GM18507 (cell line): ENCODE measurements around the gene COL25A1.

Experiments used
- DNase-seq: peaks from one replicate; pipeline ENCODE4 v3.0.0; 2011; ENCODE audit warnings: low read depth; ENCODE audit not compliant: insufficient read length; ENCODE audit errors: extremely low spot score
- FAIRE-seq: peaks from 2 replicates; lab custom pipeline; 2011; peaks lifted over from hg19 to GRCh38; lab: Jason Lieb, UNC

Gene COL25A1

GRCh38 chr4:109231331-109231730, 71.1 kb downstream of the COL25A1 start:
- DNase-seq (no peak), FAIRE-seq (no peak)

- FAIRE-seq (no peak), DNase-seq (no peak)
These were observed 73.4 kb downstream of the COL25A1 start for GRCh38 chr4:109229028-109229427.

- FAIRE-seq (no peak), DNase-seq (no peak)
These were observed 84.2 kb downstream of the COL25A1 start for GRCh38 chr4:109218288-109218687.

- FAIRE-seq (no peak), DNase-seq (no peak)
These were observed 86.3 kb downstream of the COL25A1 start for GRCh38 chr4:109216085-109216696.

GRCh38 chr4:109215506-109215905, 87.0 kb downstream of the COL25A1 start:
- DNase-seq (no peak), FAIRE-seq (no peak)

GRCh38 chr4:109214622-109215301, 87.7 kb downstream of the COL25A1 start:
- FAIRE-seq (no peak), DNase-seq (no peak)

- no peak for FAIRE-seq
- DNase-seq: no peak
These were observed 89.4 kb downstream of the COL25A1 start for GRCh38 chr4:109213056-109213455.

- FAIRE-seq (no peak), DNase-seq (no peak)
These were observed 90.8 kb downstream of the COL25A1 start for GRCh38 chr4:109211671-109212070.

- no peak for DNase-seq
- no peak for FAIRE-seq
These were observed 92.8 kb downstream of the COL25A1 start for GRCh38 chr4:109209647-109210046.

GRCh38 chr4:109207898-109208297, 94.6 kb downstream of the COL25A1 start:
- DNase-seq (no peak), FAIRE-seq (no peak)

GRCh38 chr4:109207061-109207460, 95.4 kb downstream of the COL25A1 start:
- FAIRE-seq: no peak
- DNase-seq: no peak

GRCh38 chr4:109206620-109207019, 95.8 kb downstream of the COL25A1 start:
- no peak for DNase-seq
- no peak for FAIRE-seq

GRCh38 chr4:109205186-109205585, 97.3 kb downstream of the COL25A1 start:
- FAIRE-seq: no peak
- DNase-seq: no peak

GRCh38 chr4:109199585-109199984, 102.9 kb downstream of the COL25A1 start:
- FAIRE-seq (no peak), DNase-seq (no peak)

GRCh38 chr4:109195646-109196045, 106.8 kb downstream of the COL25A1 start:
- FAIRE-seq (no peak), DNase-seq (no peak)

- DNase-seq (no peak), FAIRE-seq (no peak)
These were observed 111.2 kb downstream of the COL25A1 start for GRCh38 chr4:109191216-109191615.

- no peak for DNase-seq
- no peak for FAIRE-seq
These were observed 116.0 kb downstream of the COL25A1 start for GRCh38 chr4:109186458-109186945.

- DNase-seq (no peak), FAIRE-seq (no peak)
These were observed 116.5 kb downstream of the COL25A1 start for GRCh38 chr4:109185951-109186350.

- FAIRE-seq: no peak
- no peak for DNase-seq
These were observed 116.9 kb downstream of the COL25A1 start for GRCh38 chr4:109185548-109185947.

GRCh38 chr4:109184491-109184961, 117.9 kb downstream of the COL25A1 start:
- FAIRE-seq: no peak
- DNase-seq: no peak

- DNase-seq (no peak), FAIRE-seq (no peak)
These were observed 118.4 kb downstream of the COL25A1 start for GRCh38 chr4:109183931-109184490.
